Urinary bladder (tissue), 4 donors: Measurements from ENCODE around the gene OPN1MW2. TPM values are rescaled to one million over a fixed set of nuclear protein-coding genes. Genes with fewer than 3 reads are reported as not detected.
"Not testable (repeated sequence)": the region's sequence is repeated elsewhere in the genome, so short reads cannot be mapped to it uniquely, and the experiment has no call there.

Experiments
- DNase-seq: peaks from one replicate; pipeline ENCODE4 v3.0.0-alpha.2; 2015; ENCODE audit errors: extremely low spot score
- H3K27ac ChIP-seq: one replicate; pipeline ENCODE4 v1.5.1; 2013; ENCODE audit warnings: low read depth, mild to moderate bottlenecking, moderate library complexity
- H3K36me3 ChIP-seq: one replicate; pipeline ENCODE4 v1.6.1; 2013; ENCODE audit warnings: mild to moderate bottlenecking, moderate library complexity; ENCODE audit not compliant: insufficient read depth
- H3K4me1 ChIP-seq: one replicate; pipeline ENCODE4 v1.6.1; 2013; ENCODE audit warnings: mild to moderate bottlenecking, moderate library complexity; ENCODE audit not compliant: insufficient read depth
- H3K4me3 ChIP-seq: one replicate; pipeline ENCODE4 v1.5.1; 2013; ENCODE audit warnings: low read depth, low read length
- WGBS: extraction: QIAGEN DNeasy Blood & Tissue Kit; methylation state at CpG from one replicate; pipeline ENCODE4 v1.1.7; 2013; 5-methylcytosine and 5-hydroxymethylcytosine counted together
- polyA plus RNA-seq: library from polyadenylated mRNA; stranded (reverse); fragments of 200-250 nt; gene quantifications from one replicate; pipeline ENCODE4 v1.2.3, GENCODE V29; 2013
- total RNA-seq: library from RNA; depleted of rRNA; stranded (reverse); fragments of >200 nt; gene quantifications from one replicate; pipeline ENCODE4 v1.2.3, GENCODE V29; 2014
- donor health status: healthy with polysubstance abuse.
- donor health status: healthy.

The OPN1MW2 gene
- total RNA-seq (not detected), polyA plus RNA-seq (not detected)

GRCh38 chrX:154219456-154219855 is at the start of gene OPN1MW2:
Gene OPN1MW2, plus strand, starts transcription at chrX:154219756. Its CDS starts 60 bp downstream, at chrX:154219816.
- not testable (repeated sequence) for H3K27ac ChIP-seq, H3K36me3 ChIP-seq, H3K4me1 ChIP-seq, DNase-seq, H3K4me3 ChIP-seq
- no CpG with 5 or more reads among the region's 16 CpGs for WGBS

GRCh38 chrX:154172535-154172943 is 47.0 kb upstream of the OPN1MW2 start:
- H3K4me1 ChIP-seq, H3K27ac ChIP-seq, DNase-seq, H3K36me3 ChIP-seq, H3K4me3 ChIP-seq: not testable (repeated sequence)
- no CpG with 5 or more reads among the region's 11 CpGs for WGBS

GRCh38 chrX:154174356-154174755 is 45.2 kb upstream of the OPN1MW2 start:
- H3K4me1 ChIP-seq, DNase-seq, H3K4me3 ChIP-seq, H3K36me3 ChIP-seq, H3K27ac ChIP-seq: not testable (repeated sequence)
- WGBS: no CpG with 5 or more reads among the region's 10 CpGs

- H3K4me3 ChIP-seq, H3K36me3 ChIP-seq, H3K4me1 ChIP-seq, DNase-seq, H3K27ac ChIP-seq: not testable (repeated sequence)
- no CpG with 5 or more reads among the region's 14 CpGs for WGBS
These were observed 37.3 kb upstream of the OPN1MW2 start, which contains the start of gene OPN1MW for GRCh38 chrX:154182296-154182695. Gene OPN1MW, plus strand, starts transcription at chrX:154182596. Its CDS starts 82 bp downstream, at chrX:154182678.

- WGBS: no CpG with 5 or more reads among the region's 8 CpGs
- H3K27ac ChIP-seq, DNase-seq: not testable (repeated sequence)
These were observed 35.8 kb upstream of the OPN1MW2 start for GRCh38 chrX:154183794-154184193.

GRCh38 chrX:154192846-154193245 is 26.7 kb upstream of the OPN1MW2 start:
- not testable (repeated sequence) for H3K27ac ChIP-seq, H3K36me3 ChIP-seq, H3K4me1 ChIP-seq, DNase-seq, H3K4me3 ChIP-seq
- no CpG with 5 or more reads among the region's 8 CpGs for WGBS

More at GRCh38 chrX:154183794-154184193, 35.8 kb upstream of the OPN1MW2 start:
- H3K36me3 ChIP-seq, H3K4me1 ChIP-seq, H3K4me3 ChIP-seq: not testable (repeated sequence)

GRCh38 chrX:154194316-154194715 is 25.2 kb upstream of the OPN1MW2 start:
- H3K4me3 ChIP-seq, H3K4me1 ChIP-seq, DNase-seq, H3K27ac ChIP-seq, H3K36me3 ChIP-seq: not testable (repeated sequence)
- no CpG with 5 or more reads among the region's 2 CpGs for WGBS

- H3K36me3 ChIP-seq, H3K27ac ChIP-seq, H3K4me3 ChIP-seq, DNase-seq, H3K4me1 ChIP-seq: not testable (repeated sequence)
- no CpG with 5 or more reads among the region's 15 CpGs for WGBS
These were observed 23.1 kb upstream of the OPN1MW2 start for GRCh38 chrX:154196466-154196865.

GRCh38 chrX:154209670-154210418 is 9.7 kb upstream of the OPN1MW2 start:
- H3K27ac ChIP-seq, DNase-seq, H3K4me1 ChIP-seq, H3K36me3 ChIP-seq, H3K4me3 ChIP-seq: not testable (repeated sequence)
- no CpG with 5 or more reads among the region's 21 CpGs for WGBS

DNA sequence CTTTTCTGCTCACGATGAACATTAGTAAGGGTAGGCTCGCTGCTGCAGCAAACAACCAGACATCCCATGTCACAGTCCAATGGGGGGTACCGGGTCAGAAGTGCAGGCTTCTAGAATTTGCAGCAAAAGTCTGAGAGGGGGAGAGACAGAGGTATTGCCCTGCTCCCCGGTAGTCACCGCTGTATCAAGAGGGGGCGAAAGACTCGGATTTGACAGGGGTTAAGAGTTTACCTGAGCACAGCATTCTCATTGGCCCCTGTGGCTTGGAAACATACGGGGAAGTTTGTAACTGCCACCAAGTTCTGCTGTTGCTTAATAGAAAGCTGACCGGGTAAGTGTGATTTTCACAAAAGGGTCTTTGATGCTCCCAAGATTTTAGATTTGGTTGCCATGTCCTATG is 8.5 kb upstream of the OPN1MW2 start:
- not testable (repeated sequence) for H3K4me1 ChIP-seq, H3K27ac ChIP-seq, DNase-seq, H3K4me3 ChIP-seq, H3K36me3 ChIP-seq
- 76% methylated on average over 4 of the region's 9 CpGs for WGBS

DNA sequence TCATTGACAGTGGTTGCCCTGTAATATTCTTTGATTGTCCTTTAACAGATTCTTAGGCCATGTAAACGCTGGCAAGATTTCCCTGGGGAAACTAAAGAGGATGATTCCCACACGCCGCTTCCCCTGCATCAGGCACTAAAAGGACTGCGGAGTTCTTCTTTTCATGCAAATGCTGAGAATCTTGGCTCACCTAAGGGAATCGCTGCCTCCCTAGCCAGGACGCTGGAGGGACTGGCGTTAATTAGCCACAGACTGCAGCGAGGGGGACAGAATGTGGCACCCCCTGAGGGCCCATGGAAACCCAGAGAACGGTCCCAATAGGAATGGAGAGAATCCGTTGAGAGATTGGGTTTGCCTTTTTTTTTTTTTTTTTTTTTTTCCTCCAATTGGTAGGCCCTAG is 8.1 kb upstream of the OPN1MW2 start:
- H3K27ac ChIP-seq, H3K4me1 ChIP-seq, DNase-seq, H3K36me3 ChIP-seq, H3K4me3 ChIP-seq: not testable (repeated sequence)
- WGBS: no CpG with 5 or more reads among the region's 10 CpGs

DNA sequence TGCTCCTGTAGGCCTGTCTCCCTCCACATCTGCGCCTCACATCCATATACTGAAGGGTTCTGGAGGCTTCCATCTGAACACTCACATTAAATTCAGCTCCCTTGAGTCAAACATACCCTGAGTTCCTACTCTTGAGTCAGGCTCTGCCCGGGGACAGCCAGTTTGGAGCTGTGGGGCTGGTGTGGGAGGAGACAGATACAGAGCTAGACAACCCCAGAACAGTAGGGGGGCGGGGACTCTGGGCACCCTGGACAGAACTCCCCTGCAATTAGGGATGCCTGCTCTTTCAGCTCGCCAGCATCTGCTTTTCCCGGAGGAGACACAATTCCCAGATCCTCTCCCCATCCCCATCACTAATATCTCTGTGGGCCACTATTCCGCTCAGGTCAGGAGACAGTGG is 5.7 kb downstream of the OPN1MW2 start:
- H3K36me3 ChIP-seq, H3K4me3 ChIP-seq, H3K27ac ChIP-seq, DNase-seq, H3K4me1 ChIP-seq: not testable (repeated sequence)
- no CpG with 5 or more reads among the region's 6 CpGs for WGBS

- H3K27ac ChIP-seq, H3K4me3 ChIP-seq, H3K4me1 ChIP-seq, DNase-seq, H3K36me3 ChIP-seq: not testable (repeated sequence)
- WGBS: no CpG with 5 or more reads among the region's 9 CpGs
These were observed 7.2 kb downstream of the OPN1MW2 start for GRCh38 chrX:154226706-154227105.

DNA sequence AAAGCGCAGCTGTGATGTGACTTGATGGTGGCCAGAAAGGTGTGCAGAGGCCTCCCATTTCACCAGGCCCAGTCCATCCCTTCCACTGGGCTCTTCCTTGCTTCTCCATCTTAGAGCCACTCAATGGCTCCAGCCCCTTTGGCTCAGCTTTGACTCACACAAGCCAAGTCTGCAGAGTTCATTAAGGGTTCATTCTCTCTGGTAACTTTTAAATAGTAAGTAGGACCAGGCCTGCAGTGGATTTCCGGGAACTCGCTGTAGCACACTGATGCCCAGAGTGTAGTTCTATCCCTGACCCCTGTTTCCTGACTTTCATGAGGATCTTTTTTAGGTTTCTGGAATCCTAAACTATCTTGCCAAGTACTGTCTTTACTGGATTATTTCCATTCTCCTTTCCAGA is 11.9 kb downstream of the OPN1MW2 start:
- not testable (repeated sequence) for H3K4me3 ChIP-seq, DNase-seq, H3K4me1 ChIP-seq, H3K27ac ChIP-seq, H3K36me3 ChIP-seq
- no CpG with 5 or more reads among the region's 3 CpGs for WGBS
